Measurements from ENCODE around the gene GGTLC1.

GGTLC1 gene

DNA sequence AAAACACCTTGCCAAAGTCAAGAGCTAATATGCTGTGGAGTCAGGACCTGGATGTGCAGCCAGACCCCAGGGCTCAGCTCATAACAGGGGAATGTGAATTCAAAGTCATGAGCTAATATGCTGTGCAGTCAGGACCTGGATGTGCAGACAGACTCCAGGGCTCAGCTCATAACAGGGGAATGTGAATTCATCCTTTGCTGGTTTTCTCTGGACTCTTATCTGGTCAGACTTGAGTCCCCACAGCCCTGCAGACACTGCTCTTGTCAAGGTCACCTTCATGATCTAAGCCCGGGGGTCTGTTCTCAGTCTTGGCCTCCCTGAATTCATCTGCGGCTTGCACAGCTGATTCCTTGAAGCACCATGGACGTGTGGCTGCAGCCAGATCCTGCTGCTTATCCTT lies 19.2 kb upstream of the GGTLC1 start:
- Histone ChIP-seq H3K9me3 (ENCODE audit: insufficient read depth, low read length) (no peaks in the 10 kb centered on the region), H3K27me3 (ENCODE audit: low read length) (no peaks in the 10 kb centered on the region), H2AFZ (ENCODE audit: low read depth, low read length, severe bottlenecking) (no peak overlapping the region), H3K4me2 (ENCODE audit: low read depth, low read length, poor library complexity, severe bottlenecking) (no peak overlapping the region), H3K27ac (ENCODE audit: low read depth, low read length) (no peak overlapping the region), H3K4me3 (ENCODE audit: insufficient read depth, low read length, poor library complexity, severe bottlenecking) (no peak overlapping the region), H4K20me1 (ENCODE audit: low read depth, low read length) (no peaks in the 10 kb centered on the region), H3K9me2 (replicated peaks; ENCODE audit: insufficient read depth, low read length) (no peaks in the 10 kb centered on the region), H3K36me3 (ENCODE audit: low read length) (no peaks in the 10 kb centered on the region), H3K9ac (ENCODE audit: low read length) (no peak overlapping the region), H3F3A (ENCODE audit: insufficient read depth) (no peaks in the 10 kb centered on the region), H3K79me2 (ENCODE audit: insufficient read depth, low read length) (no peaks in the 10 kb centered on the region)
- no peak for TF ChIP-seq EZH2phosphoT487 (conservative IDR thresholded peaks at IDR 0.05; ENCODE audit: low read length)

DNA sequence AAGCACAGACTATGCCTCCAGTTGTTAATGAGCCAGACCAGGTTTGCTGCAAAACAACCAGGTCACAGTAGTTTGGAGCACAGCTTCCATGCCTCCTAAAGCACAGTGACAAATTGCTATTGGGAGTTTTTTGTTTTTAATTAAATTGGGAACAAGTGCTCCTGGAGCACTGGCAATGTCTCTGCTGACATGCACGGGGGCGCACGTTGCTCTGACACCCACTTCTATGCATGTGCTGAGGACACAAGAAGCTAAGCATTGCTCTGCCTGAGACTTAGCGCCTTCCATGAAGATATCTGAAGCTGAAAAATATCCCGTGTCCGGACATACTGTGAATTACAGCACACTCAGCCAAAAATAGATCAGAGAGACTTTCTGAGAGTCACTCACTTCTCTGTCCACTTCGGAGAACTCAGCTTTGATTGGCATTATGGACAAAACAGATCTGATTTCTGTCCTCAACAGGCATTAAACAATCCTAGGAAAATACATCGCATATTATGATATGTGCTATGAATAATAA lies 18.6 kb upstream of the GGTLC1 start:
- no peak overlapping the region for H3K4me3 ChIP-seq (ENCODE audit: insufficient read depth, low read length, poor library complexity, severe bottlenecking)
- H3K27ac ChIP-seq (ENCODE audit: low read depth, low read length) = no peak overlapping the region
- TF ChIP-seq, protein P1, sequence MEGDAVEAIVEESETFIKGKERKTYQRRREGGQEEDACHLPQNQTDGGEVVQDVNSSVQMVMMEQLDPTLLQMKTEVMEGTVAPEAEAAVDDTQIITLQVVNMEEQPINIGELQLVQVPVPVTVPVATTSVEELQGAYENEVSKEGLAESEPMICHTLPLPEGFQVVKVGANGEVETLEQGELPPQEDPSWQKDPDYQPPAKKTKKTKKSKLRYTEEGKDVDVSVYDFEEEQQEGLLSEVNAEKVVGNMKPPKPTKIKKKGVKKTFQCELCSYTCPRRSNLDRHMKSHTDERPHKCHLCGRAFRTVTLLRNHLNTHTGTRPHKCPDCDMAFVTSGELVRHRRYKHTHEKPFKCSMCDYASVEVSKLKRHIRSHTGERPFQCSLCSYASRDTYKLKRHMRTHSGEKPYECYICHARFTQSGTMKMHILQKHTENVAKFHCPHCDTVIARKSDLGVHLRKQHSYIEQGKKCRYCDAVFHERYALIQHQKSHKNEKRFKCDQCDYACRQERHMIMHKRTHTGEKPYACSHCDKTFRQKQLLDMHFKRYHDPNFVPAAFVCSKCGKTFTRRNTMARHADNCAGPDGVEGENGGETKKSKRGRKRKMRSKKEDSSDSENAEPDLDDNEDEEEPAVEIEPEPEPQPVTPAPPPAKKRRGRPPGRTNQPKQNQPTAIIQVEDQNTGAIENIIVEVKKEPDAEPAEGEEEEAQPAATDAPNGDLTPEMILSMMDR (IDR thresholded peaks at IDR 0.05; ENCODE audit: insufficient read depth, low read length, poor library complexity, severe bottlenecking) = no peak
- no peak for TF ChIP-seq EZH2phosphoT487 (conservative IDR thresholded peaks at IDR 0.05; ENCODE audit: low read length)
- H2AFZ ChIP-seq (ENCODE audit: low read depth, low read length, severe bottlenecking) = no peak overlapping the region
- H3K79me2 ChIP-seq (ENCODE audit: insufficient read depth, low read length) = no peaks in the 10 kb centered on the region
- no peaks in the 10 kb centered on the region for H4K20me1 ChIP-seq (ENCODE audit: low read depth, low read length)
- H3F3A ChIP-seq (ENCODE audit: insufficient read depth) = 0 out of 2 replicates have a peak, but pooled peaks cover under 1% of the 10 kb centered on the region
- H3K4me2 ChIP-seq (ENCODE audit: low read depth, low read length, poor library complexity, severe bottlenecking) = no peak overlapping the region
- H3K9ac ChIP-seq (ENCODE audit: low read length) = no peak overlapping the region
- H3K9me3 ChIP-seq (ENCODE audit: insufficient read depth, low read length) = no peaks in the 10 kb centered on the region
- no peaks in the 10 kb centered on the region for H3K27me3 ChIP-seq (ENCODE audit: low read length)
- no peaks in the 10 kb centered on the region for H3K9me2 ChIP-seq (replicated peaks; ENCODE audit: insufficient read depth, low read length)
- no peaks in the 10 kb centered on the region for H3K36me3 ChIP-seq (ENCODE audit: low read length)

DNA sequence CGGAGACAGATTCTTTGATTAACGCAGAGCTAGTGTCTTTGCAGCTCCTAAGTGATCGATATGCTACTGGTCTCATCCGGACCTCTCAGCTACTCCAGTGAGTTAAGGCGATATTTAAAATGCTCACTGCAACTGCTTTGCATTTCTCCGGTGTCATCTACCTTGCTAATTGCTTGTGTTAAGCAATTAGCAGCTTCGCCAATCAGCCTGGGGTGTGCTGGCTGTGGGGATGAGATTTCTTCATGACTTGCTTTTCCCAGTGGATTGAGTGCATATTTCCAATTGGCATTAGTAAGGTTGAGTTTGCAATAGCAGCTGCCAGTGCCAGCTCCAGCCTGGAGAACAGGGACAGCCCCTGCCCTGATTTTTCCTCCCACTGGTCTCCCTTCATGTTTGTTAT lies 18.0 kb upstream of the GGTLC1 start:
- no peak overlapping the region for H3K9ac ChIP-seq (ENCODE audit: low read length)
- no peaks in the 10 kb centered on the region for H3K9me2 ChIP-seq (replicated peaks; ENCODE audit: insufficient read depth, low read length)
- H3K27me3 ChIP-seq (ENCODE audit: low read length) = no peaks in the 10 kb centered on the region
- no peaks in the 10 kb centered on the region for H3K36me3 ChIP-seq (ENCODE audit: low read length)
- no peaks in the 10 kb centered on the region for H4K20me1 ChIP-seq (ENCODE audit: low read depth, low read length)
- TF ChIP-seq, protein P1 (IDR thresholded peaks at IDR 0.05; ENCODE audit: insufficient read depth, low read length, poor library complexity, severe bottlenecking) = no peak
- TF ChIP-seq EZH2phosphoT487 (conservative IDR thresholded peaks at IDR 0.05; ENCODE audit: low read length) = no peak
- no peak overlapping the region for H3K4me3 ChIP-seq (ENCODE audit: insufficient read depth, low read length, poor library complexity, severe bottlenecking)
- no peaks in the 10 kb centered on the region for H3K9me3 ChIP-seq (ENCODE audit: insufficient read depth, low read length)
- no peak overlapping the region for H3K4me2 ChIP-seq (ENCODE audit: low read depth, low read length, poor library complexity, severe bottlenecking)
- H2AFZ ChIP-seq (ENCODE audit: low read depth, low read length, severe bottlenecking) = no peak overlapping the region
- no peaks in the 10 kb centered on the region for H3K79me2 ChIP-seq (ENCODE audit: insufficient read depth, low read length)
- H3K27ac ChIP-seq (ENCODE audit: low read depth, low read length) = no peak overlapping the region
- H3F3A ChIP-seq (ENCODE audit: insufficient read depth) = 0 out of 2 replicates have a peak, but pooled peaks cover 4% of the 10 kb centered on the region

DNA sequence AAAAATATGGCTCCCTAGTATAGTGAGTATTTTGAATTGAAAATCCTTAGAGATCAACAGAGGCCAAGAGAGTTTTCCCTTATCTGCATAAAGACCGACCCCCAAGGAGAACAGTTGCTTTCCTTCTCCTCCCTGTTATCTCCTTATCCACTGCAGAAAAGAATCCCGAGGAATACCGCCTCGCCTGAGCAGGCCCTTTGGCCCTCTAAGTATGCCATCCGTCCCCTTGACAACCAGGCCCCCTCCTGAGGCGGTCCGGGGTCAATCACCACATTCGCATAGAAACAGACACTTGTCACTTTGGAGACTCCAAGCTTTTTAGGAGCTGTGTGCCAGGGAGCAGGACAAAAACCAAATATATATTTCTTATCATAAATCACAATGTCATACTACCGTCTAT lies 15.9 kb upstream of the GGTLC1 start:
- Histone ChIP-seq H2AFZ (ENCODE audit: low read depth, low read length, severe bottlenecking) (no peak overlapping the region), H3K9ac (ENCODE audit: low read length) (no peak overlapping the region), H3K27me3 (ENCODE audit: low read length) (no peaks in the 10 kb centered on the region), H3K36me3 (ENCODE audit: low read length) (no peaks in the 10 kb centered on the region), H3K27ac (ENCODE audit: low read depth, low read length) (no peak overlapping the region), H3K9me3 (ENCODE audit: insufficient read depth, low read length) (no peaks in the 10 kb centered on the region), H3K79me2 (ENCODE audit: insufficient read depth, low read length) (no peaks in the 10 kb centered on the region), H3K4me2 (ENCODE audit: low read depth, low read length, poor library complexity, severe bottlenecking) (no peak overlapping the region), H3F3A (ENCODE audit: insufficient read depth) (0 out of 2 replicates have a peak, but pooled peaks cover 4% of the 10 kb centered on the region), H3K9me2 (replicated peaks; ENCODE audit: insufficient read depth, low read length) (no peaks in the 10 kb centered on the region), H3K4me3 (ENCODE audit: insufficient read depth, low read length, poor library complexity, severe bottlenecking) (no peak overlapping the region), H4K20me1 (ENCODE audit: low read depth, low read length) (no peaks in the 10 kb centered on the region)
- TF ChIP-seq, protein P1 (IDR thresholded peaks at IDR 0.05; ENCODE audit: insufficient read depth, low read length, poor library complexity, severe bottlenecking) = no peak
- TF ChIP-seq EZH2phosphoT487 (conservative IDR thresholded peaks at IDR 0.05; ENCODE audit: low read length) = no peak

Data from SU-DHL-6 (cell line).